Fibroblast of the aortic adventitia (primary cell): ENCODE data around the gene EFHD1. TPM values are rescaled to one million over a fixed set of nuclear protein-coding genes. Genes with fewer than 3 reads are reported as not detected.

Experiments used
- DNase-seq: peaks from one replicate; pipeline ENCODE4 v3.0.0-alpha.2; 2010; ENCODE audit warnings: low read depth
- H3K4me3 ChIP-seq: 2 replicates; pipeline ENCODE4 v1.5.1; 2011; ENCODE audit warnings: low read depth, mild to moderate bottlenecking, control low read depth, low read length, moderate library complexity
- total RNA-seq: library from RNA; depleted of rRNA; stranded (reverse); fragments of >200 nt; gene quantifications from 2 replicates; pipeline ENCODE4 v1.2.3, GENCODE V29; 2012; ENCODE audit warnings: low replicate concordance
- TF ChIP-seq, protein P1 (sequence below): IDR thresholded peaks from 2 replicates; pipeline ENCODE4 v1.5.1; 2011; ENCODE audit warnings: mild to moderate bottlenecking, low read length, control low read depth, inconsistent platforms; ENCODE audit not compliant: insufficient read depth

The EFHD1 gene
- total RNA-seq, 1 donor = 0.45 TPM

DNA sequence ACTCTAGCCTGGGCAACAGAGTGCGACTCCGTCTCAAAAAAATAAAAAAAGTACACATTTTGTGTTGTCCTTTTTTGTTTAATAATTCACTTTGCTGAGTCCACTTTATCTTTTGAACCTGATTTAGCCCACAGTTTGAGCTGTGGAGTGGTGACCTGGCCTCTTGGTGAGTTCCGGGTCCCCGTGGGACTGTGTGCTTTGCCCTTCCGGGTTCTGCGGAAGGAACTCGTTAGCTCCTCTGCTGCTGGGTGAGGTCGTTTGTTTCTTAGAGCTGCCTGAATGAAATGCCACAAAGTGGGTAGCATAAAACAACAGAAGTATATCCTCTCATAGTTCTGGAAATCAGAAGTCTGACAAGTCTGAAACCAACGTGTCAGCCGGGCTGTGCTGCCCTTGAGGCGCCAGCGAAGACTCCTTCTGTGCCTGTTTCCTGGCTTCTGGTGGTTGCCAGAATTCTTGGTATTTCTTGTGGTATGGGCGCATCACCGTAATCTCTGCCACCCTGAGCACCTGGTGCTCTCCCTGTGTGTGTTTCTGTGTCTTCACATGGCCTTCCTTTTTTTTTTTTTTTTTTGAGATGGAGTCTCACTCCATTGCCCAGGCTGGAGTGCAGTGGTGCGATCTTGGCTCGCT is 3.5 kb downstream of the EFHD1 start:
- H3K4me3 ChIP-seq = no peak overlapping the region
- TF ChIP-seq, protein P1, sequence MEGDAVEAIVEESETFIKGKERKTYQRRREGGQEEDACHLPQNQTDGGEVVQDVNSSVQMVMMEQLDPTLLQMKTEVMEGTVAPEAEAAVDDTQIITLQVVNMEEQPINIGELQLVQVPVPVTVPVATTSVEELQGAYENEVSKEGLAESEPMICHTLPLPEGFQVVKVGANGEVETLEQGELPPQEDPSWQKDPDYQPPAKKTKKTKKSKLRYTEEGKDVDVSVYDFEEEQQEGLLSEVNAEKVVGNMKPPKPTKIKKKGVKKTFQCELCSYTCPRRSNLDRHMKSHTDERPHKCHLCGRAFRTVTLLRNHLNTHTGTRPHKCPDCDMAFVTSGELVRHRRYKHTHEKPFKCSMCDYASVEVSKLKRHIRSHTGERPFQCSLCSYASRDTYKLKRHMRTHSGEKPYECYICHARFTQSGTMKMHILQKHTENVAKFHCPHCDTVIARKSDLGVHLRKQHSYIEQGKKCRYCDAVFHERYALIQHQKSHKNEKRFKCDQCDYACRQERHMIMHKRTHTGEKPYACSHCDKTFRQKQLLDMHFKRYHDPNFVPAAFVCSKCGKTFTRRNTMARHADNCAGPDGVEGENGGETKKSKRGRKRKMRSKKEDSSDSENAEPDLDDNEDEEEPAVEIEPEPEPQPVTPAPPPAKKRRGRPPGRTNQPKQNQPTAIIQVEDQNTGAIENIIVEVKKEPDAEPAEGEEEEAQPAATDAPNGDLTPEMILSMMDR = no peak
- no peak for DNase-seq

DNA sequence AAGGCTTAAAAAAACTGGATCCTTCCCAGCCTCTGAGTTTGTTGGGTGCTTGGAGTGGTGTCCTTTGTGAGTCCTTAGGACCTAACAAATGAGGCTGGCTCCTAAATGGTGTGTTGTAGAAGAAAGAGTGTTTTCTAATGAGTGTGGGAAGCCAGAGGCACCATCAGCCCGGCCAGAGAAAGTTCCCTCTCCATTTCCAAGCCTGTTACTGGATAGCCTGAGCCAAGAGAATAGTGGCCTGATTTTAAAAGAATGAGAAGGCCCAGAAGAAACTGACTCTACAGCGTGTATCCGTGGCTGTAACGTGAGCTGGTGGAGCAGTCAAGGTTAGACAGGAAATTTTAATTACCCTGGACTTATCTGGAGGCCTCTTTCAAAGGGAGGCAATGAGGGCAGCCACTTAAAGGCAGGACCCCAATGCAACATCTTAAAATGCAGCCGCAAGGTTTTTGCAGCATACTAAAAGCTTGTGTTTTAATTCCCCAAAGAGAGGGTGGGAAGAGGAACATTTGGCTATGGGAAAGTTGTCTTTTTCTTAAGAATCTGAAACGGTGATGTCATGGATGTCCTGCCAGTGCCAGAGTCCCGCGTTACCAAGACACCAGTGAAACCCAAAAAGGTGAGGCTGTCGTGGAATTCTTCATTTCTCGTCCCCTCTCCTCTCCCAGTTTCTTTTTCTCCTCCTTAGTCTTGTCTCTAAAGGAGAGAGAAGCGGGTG is 4.6 kb downstream of the EFHD1 start:
- DNase-seq = no peak
- TF ChIP-seq, protein P1 = no peak
- H3K4me3 ChIP-seq = no peak overlapping the region

DNA sequence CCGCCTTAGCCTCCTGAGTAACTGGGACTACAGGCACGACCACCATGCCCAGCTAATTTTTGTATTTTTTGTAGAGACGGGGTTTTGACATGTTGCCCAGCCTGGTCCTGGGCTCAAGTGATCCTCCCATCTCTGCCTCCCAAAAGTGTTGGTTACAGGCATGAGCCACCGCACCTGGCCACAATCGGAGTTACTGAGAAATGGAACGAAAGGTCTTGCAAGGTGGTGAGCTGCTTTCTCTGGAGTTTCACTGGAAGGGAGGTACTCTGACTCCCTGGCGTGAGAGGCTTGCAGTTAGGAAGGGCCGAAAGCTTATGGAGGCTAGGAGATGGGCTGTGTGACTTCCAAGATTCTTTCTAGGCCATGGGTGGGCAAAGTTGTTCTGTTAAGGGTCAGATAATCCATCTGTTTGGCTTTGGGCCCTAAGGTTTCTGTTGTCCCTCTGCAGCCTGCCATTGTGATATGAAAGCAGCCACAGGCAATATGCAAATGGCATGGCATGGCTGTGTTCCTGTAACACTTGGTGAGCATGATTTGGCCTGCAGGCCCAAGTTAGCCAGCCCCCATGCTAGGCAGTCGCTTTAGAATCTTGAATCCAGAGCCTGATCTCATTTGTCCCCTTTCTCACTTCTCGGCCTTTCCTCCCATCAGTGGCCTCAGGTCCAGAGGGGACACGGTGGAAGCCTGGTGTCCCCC is 7.9 kb downstream of the EFHD1 start:
- DNase-seq = no peak
- H3K4me3 ChIP-seq = no peak overlapping the region
- TF ChIP-seq, protein P1 = no peak

DNA sequence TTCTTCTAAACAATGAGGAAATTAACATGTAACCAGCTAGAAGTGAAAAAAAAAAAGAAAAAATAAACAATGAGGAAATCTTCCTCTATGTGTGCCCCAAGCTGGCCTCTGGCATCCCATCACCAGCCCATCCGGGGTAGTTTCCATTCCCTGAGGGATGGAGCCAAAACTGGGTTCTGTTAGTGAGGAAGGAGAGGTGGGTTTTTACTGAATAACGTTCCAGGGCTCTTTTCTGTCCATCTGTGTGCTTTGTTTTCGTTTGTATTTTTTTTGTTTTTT is 9.7 kb downstream of the EFHD1 start:
- no peak for DNase-seq
- TF ChIP-seq, protein P1 = no peak
- no peak overlapping the region for H3K4me3 ChIP-seq

DNA sequence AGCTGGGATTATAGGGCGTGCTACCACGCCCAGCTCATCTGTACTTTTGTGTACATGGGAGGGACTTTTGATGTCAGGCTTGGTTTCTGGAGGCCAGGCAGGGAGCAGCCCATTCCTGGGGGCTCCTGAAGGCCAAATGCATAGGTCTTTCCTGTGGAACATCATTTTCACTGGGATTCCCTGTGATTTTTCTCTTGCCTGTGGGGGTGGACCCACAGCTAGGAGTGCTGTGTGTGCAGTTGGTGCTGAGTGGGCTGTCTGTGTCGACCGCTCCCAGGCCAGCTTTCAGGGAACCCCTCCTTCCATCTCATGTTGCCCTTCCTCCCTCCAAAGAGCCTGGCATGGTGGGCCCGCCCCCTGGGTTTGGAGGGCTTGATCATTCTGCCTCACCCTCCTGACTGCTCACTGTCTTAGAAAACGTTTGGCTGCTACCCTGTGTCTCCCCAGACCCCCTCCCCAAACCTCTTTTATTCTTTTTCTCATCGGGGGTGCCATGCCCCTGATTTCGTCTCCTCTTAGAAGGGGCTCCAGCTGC is 10.5 kb downstream of the EFHD1 start:
- DNase-seq = no peak
- TF ChIP-seq, protein P1 = no peak
- H3K4me3 ChIP-seq = no peak overlapping the region

DNA sequence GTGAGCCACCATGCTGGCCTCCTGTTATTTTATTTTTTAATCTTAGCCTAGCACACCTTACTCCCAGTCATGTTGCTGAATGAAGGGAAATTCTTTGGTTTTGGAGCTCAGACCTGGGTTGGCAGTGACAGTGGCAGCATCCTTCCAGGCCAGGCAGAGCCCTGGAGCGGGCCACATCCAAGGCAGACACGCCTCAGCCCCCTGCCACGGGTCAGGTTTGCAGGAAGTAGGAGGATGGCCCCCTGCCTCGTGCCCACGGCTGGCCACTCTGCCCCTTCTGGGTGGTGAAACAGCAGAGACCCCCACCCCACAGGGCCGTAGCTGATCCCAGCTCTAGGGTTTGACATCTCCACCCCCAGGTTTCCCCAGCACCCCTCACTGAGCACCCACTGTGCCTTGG is 11.7 kb downstream of the EFHD1 start:
- TF ChIP-seq, protein P1 = no peak
- no peak overlapping the region for H3K4me3 ChIP-seq
- no peak for DNase-seq
